GM18498 (cell line): ENCODE data around the gene ADAM12.

Experiments
- ATAC-seq: cut with Tn5 transposase; IDR thresholded peaks from one replicate; pipeline ENCODE4 v1.9.1; 2021; ENCODE audit warnings: mild to moderate bottlenecking, moderate library complexity; ENCODE audit not compliant: unreplicated experiment

The ADAM12 gene

GRCh38 chr10:126218778-126219649, 169.3 kb downstream of the ADAM12 start:
- ATAC-seq: no peak

GRCh38 chr10:126218174-126218573, 170.1 kb downstream of the ADAM12 start:
- no peak for ATAC-seq

GRCh38 chr10:126216632-126216961, 171.7 kb downstream of the ADAM12 start:
- ATAC-seq: no peak

- ATAC-seq: no peak
Measured at GRCh38 chr10:126215746-126216631, 172.3 kb downstream of the ADAM12 start.

GRCh38 chr10:126214679-126215078, 173.6 kb downstream of the ADAM12 start:
- ATAC-seq: no peak

- ATAC-seq: no peak
Measured at GRCh38 chr10:126214021-126214420, 174.3 kb downstream of the ADAM12 start.

- no peak for ATAC-seq
Measured at GRCh38 chr10:126212738-126213137, 175.5 kb downstream of the ADAM12 start.

- no peak for ATAC-seq
Measured at GRCh38 chr10:126210051-126210651, 178.1 kb downstream of the ADAM12 start.

GRCh38 chr10:126209451-126209850, 178.8 kb downstream of the ADAM12 start:
- ATAC-seq: no peak

- no peak for ATAC-seq
Measured at GRCh38 chr10:126208726-126209302, 179.5 kb downstream of the ADAM12 start.

GRCh38 chr10:126207851-126208250, 180.4 kb downstream of the ADAM12 start:
- ATAC-seq: no peak

- ATAC-seq: no peak
Measured at GRCh38 chr10:126207313-126207771, 180.9 kb downstream of the ADAM12 start.

- no peak for ATAC-seq
Measured at GRCh38 chr10:126205486-126206205, 182.6 kb downstream of the ADAM12 start.

GRCh38 chr10:126204320-126204719, 184.0 kb downstream of the ADAM12 start:
- ATAC-seq: no peak

- no peak for ATAC-seq
Measured at GRCh38 chr10:126203746-126204145, 184.5 kb downstream of the ADAM12 start.

GRCh38 chr10:126201603-126202002, 186.7 kb downstream of the ADAM12 start:
- no peak for ATAC-seq

- ATAC-seq: no peak
Measured at GRCh38 chr10:126199221-126199998, 188.9 kb downstream of the ADAM12 start.

GRCh38 chr10:126198681-126199080, 189.6 kb downstream of the ADAM12 start:
- ATAC-seq: no peak

- no peak for ATAC-seq
Measured at GRCh38 chr10:126197036-126197543, 191.2 kb downstream of the ADAM12 start.
